ENCODE results near the gene EVI5.

GRCh38 chr1:92503043-92503925, 281.6 kb downstream of the EVI5 start:
- TF ChIP-seq EP300 (IDR thresholded peaks at IDR 0.05) = no peak
- no peak for TF ChIP-seq CTCF (IDR thresholded peaks at IDR 0.05)
- no peak for TF ChIP-seq POLR2A (IDR thresholded peaks at IDR 0.05)

Measured in sigmoid colon (tissue), 4 donors.